Loucy (cell line): ENCODE data around the gene CLEC2B.

Source experiments
- H2AFZ ChIP-seq: fragments of 200-600 bp; sonication (generic); 2 replicates; pipeline ENCODE4 v1.6.0; 2016; ENCODE audit warnings: antibody characterized with exemption, mild to moderate bottlenecking, low read length, moderate library complexity
- H3F3A ChIP-seq: fragments of 200-600 bp; 2 replicates; pipeline ENCODE4 v1.6.0; 2016; ENCODE audit warnings: antibody characterized with exemption, low read depth, mild to moderate bottlenecking
- H3K27me3 ChIP-seq: fragments of 200-600 bp; sonication (generic); 2 replicates; pipeline ENCODE4 v1.6.1; 2014; ENCODE audit warnings: low read length, mild to moderate bottlenecking; ENCODE audit not compliant: insufficient read depth, poor library complexity, severe bottlenecking
- H3K36me3 ChIP-seq: fragments of 200-600 bp; sonication (generic); 2 replicates; pipeline ENCODE4 v1.6.1; 2016; ENCODE audit warnings: low read length; ENCODE audit not compliant: insufficient read depth
- H3K4me1 ChIP-seq: fragments of 200-600 bp; sonication (generic); 2 replicates; pipeline ENCODE4 v1.5.1; 2014; ENCODE audit warnings: low read length, mild to moderate bottlenecking; ENCODE audit not compliant: insufficient read depth, poor library complexity, severe bottlenecking
- H3K4me2 ChIP-seq: fragments of 200-600 bp; sonication (generic); 2 replicates; pipeline ENCODE4 v1.6.0; 2014; ENCODE audit warnings: antibody characterized with exemption, low read length, low read depth, mild to moderate bottlenecking; ENCODE audit not compliant: poor library complexity, severe bottlenecking
- H3K4me3 ChIP-seq: fragments of 200-600 bp; sonication (generic); 2 replicates; pipeline ENCODE4 v1.5.1; 2014; ENCODE audit warnings: low read length, mild to moderate bottlenecking, mixed read lengths; ENCODE audit not compliant: poor library complexity, severe bottlenecking
- H3K79me2 ChIP-seq: fragments of 200-600 bp; sonication (generic); 2 replicates; pipeline ENCODE4 v1.6.1; 2014; ENCODE audit warnings: low read length; ENCODE audit not compliant: insufficient read depth
- H3K9ac ChIP-seq: fragments of 200-600 bp; sonication (generic); 2 replicates; pipeline ENCODE4 v1.6.0; 2014; ENCODE audit warnings: mild to moderate bottlenecking, low read depth, low read length, moderate library complexity; ENCODE audit not compliant: poor library complexity, severe bottlenecking
- H3K9me2 ChIP-seq: fragments of 200-600 bp; sonication (generic); replicated peaks from 2 replicates; pipeline ENCODE4 v1.6.1; 2016; ENCODE audit warnings: low read depth, low read length, mixed read lengths
- H3K9me3 ChIP-seq: fragments of 200-600 bp; sonication (generic); 2 replicates; pipeline ENCODE4 v1.6.1; 2014; ENCODE audit warnings: mild to moderate bottlenecking, antibody characterized with exemption, low read length, low read depth; ENCODE audit not compliant: insufficient read depth
- H4K20me1 ChIP-seq: fragments of 200-600 bp; sonication (generic); 2 replicates; pipeline ENCODE4 v1.6.0; 2014; ENCODE audit warnings: antibody characterized with exemption, low read length, mild to moderate bottlenecking; ENCODE audit not compliant: insufficient read depth, poor library complexity, severe bottlenecking
- CTCF ChIP-seq: fragments of 200-600 bp; sonication (generic); conservative IDR thresholded peaks from 2 replicates; pipeline ENCODE4 v1.5.1; 2014; ENCODE audit warnings: mild to moderate bottlenecking, antibody characterized with exemption, low read length
- EZH2phosphoT487 ChIP-seq: fragments of 200-600 bp; IDR thresholded peaks from 2 replicates; pipeline ENCODE4 v1.6.1; 2018; ENCODE audit warnings: antibody characterized with exemption, mild to moderate bottlenecking, moderate library complexity, borderline replicate concordance

CLEC2B gene

GRCh38 chr12:9851927-9852326, 17.2 kb downstream of the CLEC2B start:
- no peaks in the 10 kb centered on the region for H3K9me3 ChIP-seq
- no peak for TF ChIP-seq CTCF
- TF ChIP-seq EZH2phosphoT487 = no peak
- H3K27me3 ChIP-seq = no peaks in the 10 kb centered on the region
- no peak overlapping the region for H3K9ac ChIP-seq
- H3K4me2 ChIP-seq = no peak overlapping the region
- no peaks in the 10 kb centered on the region for H3K9me2 ChIP-seq
- H4K20me1 ChIP-seq = no peaks in the 10 kb centered on the region
- H2AFZ ChIP-seq = no peak overlapping the region
- H3K4me3 ChIP-seq = no peak overlapping the region
- peaks cover 50% of the 10 kb centered on the region for H3K36me3 ChIP-seq
- H3K4me1 ChIP-seq = peaks cover 18% of the 10 kb centered on the region
- H3K79me2 ChIP-seq = peaks cover 36% of the 10 kb centered on the region
- no peaks in the 10 kb centered on the region for H3F3A ChIP-seq

GRCh38 chr12:9851050-9851449, 18.1 kb downstream of the CLEC2B start:
- no peaks in the 10 kb centered on the region for H3K27me3 ChIP-seq
- TF ChIP-seq EZH2phosphoT487 = no peak

GRCh38 chr12:9848899-9849298, 20.3 kb downstream of the CLEC2B start:
- Histone ChIP-seq H3K27me3 (no peaks in the 10 kb centered on the region), H2AFZ (no peak overlapping the region), H3F3A (no peaks in the 10 kb centered on the region), H3K79me2 (peaks cover 6% of the 10 kb centered on the region), H3K4me3 (no peak overlapping the region), H3K9me3 (no peaks in the 10 kb centered on the region), H3K9me2 (no peaks in the 10 kb centered on the region), H3K4me1 (peaks cover under 1% of the 10 kb centered on the region), H4K20me1 (no peaks in the 10 kb centered on the region), H3K4me2 (no peak overlapping the region), H3K9ac (no peak overlapping the region), H3K36me3 (peaks cover 24% of the 10 kb centered on the region)
- TF ChIP-seq EZH2phosphoT487 (no peak), CTCF (no peak)

More at GRCh38 chr12:9851050-9851449, 18.1 kb downstream of the CLEC2B start:
- peaks cover 9% of the 10 kb centered on the region for H3K4me1 ChIP-seq
- H3K36me3 ChIP-seq = peaks cover 42% of the 10 kb centered on the region
- no peaks in the 10 kb centered on the region for H3K9me2 ChIP-seq
- H3K9ac ChIP-seq = no peak overlapping the region
- H4K20me1 ChIP-seq = no peaks in the 10 kb centered on the region
- no peaks in the 10 kb centered on the region for H3F3A ChIP-seq
- peaks cover 27% of the 10 kb centered on the region for H3K79me2 ChIP-seq
- no peak overlapping the region for H3K4me2 ChIP-seq
- H3K4me3 ChIP-seq = no peak overlapping the region
- no peak overlapping the region for H2AFZ ChIP-seq
- H3K9me3 ChIP-seq = no peaks in the 10 kb centered on the region

- Histone ChIP-seq H3K4me2 (no peak overlapping the region), H3K79me2 (no peaks in the 10 kb centered on the region), H3K4me1 (no peaks in the 10 kb centered on the region), H3K9ac (no peak overlapping the region), H3K9me3 (no peaks in the 10 kb centered on the region), H3K36me3 (no peaks in the 10 kb centered on the region), H3F3A (no peaks in the 10 kb centered on the region), H4K20me1 (no peaks in the 10 kb centered on the region), H3K9me2 (no peaks in the 10 kb centered on the region), H3K4me3 (no peak overlapping the region), H2AFZ (no peak overlapping the region), H3K27me3 (no peaks in the 10 kb centered on the region)
- TF ChIP-seq EZH2phosphoT487 = no peak
- no peak for TF ChIP-seq CTCF
Measured at GRCh38 chr12:9843407-9843806, 25.7 kb downstream of the CLEC2B start.
